Measurements from ENCODE around the gene COL5A1. TPM values are rescaled to one million over a fixed set of nuclear protein-coding genes. Genes with fewer than 3 reads are reported as not detected.

Gene COL5A1
- total RNA-seq, 2 donors from 2014 or later, result 10.9 to 22.0 TPM

GRCh38 chr9:134636149-134636507 lies 5.5 kb upstream of the COL5A1 start:
- H3K4me1 ChIP-seq, result peaks cover 0 to 8% of the 10 kb centered on the region in 2 donors
- no peaks in the 10 kb centered on the region for H3K27me3 ChIP-seq
- H3K9me3 ChIP-seq, result no peaks in the 10 kb centered on the region
- no peak overlapping the region for H3K27ac ChIP-seq
- TF ChIP-seq, protein P1, sequence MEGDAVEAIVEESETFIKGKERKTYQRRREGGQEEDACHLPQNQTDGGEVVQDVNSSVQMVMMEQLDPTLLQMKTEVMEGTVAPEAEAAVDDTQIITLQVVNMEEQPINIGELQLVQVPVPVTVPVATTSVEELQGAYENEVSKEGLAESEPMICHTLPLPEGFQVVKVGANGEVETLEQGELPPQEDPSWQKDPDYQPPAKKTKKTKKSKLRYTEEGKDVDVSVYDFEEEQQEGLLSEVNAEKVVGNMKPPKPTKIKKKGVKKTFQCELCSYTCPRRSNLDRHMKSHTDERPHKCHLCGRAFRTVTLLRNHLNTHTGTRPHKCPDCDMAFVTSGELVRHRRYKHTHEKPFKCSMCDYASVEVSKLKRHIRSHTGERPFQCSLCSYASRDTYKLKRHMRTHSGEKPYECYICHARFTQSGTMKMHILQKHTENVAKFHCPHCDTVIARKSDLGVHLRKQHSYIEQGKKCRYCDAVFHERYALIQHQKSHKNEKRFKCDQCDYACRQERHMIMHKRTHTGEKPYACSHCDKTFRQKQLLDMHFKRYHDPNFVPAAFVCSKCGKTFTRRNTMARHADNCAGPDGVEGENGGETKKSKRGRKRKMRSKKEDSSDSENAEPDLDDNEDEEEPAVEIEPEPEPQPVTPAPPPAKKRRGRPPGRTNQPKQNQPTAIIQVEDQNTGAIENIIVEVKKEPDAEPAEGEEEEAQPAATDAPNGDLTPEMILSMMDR (IDR thresholded peaks at IDR 0.05), result no peak
- no peaks in the 10 kb centered on the region for H3K36me3 ChIP-seq
- H3K4me3 ChIP-seq, result no peak overlapping the region
- DNase-seq (ENCODE audit: low spot score), result no peak

DNA sequence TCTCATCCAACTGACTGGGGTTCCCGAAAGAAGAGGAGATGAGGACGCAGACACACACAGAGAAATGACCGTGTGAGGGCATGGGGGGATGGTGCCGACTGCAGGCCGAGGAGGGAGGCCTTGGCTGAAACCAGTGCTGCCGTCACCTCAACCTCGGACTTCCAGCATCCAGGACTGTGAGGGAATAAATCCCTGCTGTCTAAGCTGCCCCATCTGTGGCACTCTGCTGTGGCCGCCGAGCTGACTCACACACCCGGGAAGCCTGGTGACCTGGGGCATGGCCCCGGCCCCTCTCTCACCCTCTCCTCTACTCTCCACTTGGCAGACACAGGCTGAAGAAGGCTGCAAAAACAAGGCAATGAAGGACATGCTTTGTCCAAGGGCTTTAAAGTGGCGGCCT lies 4.4 kb upstream of the COL5A1 start:
- TF ChIP-seq, protein P1 (IDR thresholded peaks at IDR 0.05), result no peak
- H3K27me3 ChIP-seq, result no peaks in the 10 kb centered on the region
- no peak for DNase-seq (ENCODE audit: low spot score)
- no peak overlapping the region for H3K27ac ChIP-seq
- H3K4me1 ChIP-seq, result peaks cover 0 to 11% of the 10 kb centered on the region in 2 donors
- no peak overlapping the region for H3K4me3 ChIP-seq
- no peaks in the 10 kb centered on the region for H3K9me3 ChIP-seq
- no peaks in the 10 kb centered on the region for H3K36me3 ChIP-seq

GRCh38 chr9:134637696-134638501 lies 3.7 kb upstream of the COL5A1 start:
- H3K27ac ChIP-seq, result no peak overlapping the region
- peaks cover 0 to 18% of the 10 kb centered on the region in 2 donors for H3K4me1 ChIP-seq

DNA sequence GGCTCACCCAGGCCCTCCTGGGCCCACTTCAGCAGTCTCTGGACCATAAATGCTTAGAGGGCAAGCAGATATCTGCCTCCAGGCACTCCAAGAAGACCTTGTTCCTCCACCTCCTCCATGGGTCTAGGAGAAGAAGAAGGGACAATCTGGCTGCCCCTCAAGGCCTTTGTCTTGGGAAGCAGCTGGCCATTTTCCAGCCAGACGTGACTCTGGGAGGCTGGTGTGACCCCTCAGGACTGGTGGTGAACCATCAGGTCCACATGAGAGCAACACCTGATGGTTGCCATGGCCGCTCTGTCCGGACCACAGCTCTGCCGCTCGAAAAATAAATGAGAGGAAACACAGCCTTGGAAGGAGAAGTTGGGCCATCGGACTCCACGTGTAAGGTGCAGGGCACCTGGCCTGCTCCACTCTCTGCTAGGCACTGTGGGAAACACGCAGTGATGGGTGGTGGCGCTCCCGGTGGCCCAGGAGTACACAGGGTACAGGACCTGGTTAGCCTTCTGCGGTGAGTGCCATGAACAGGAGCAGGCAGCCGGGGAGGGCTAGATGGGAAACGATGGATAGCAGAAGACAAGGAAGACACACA lies 3.0 kb upstream of the COL5A1 start:
- Histone ChIP-seq H3K4me3 (no peak overlapping the region), H3K27me3 (peaks cover 0 to 3% of the 10 kb centered on the region in 2 donors), H3K36me3 (no peaks in the 10 kb centered on the region), H3K4me1 (peaks cover 0 to 19% of the 10 kb centered on the region in 2 donors), H3K9me3 (no peaks in the 10 kb centered on the region), H3K27ac (no peak overlapping the region)
- TF ChIP-seq, protein P1 (IDR thresholded peaks at IDR 0.05), result no peak
- DNase-seq (ENCODE audit: low spot score), result no peak

More at GRCh38 chr9:134637696-134638501, 3.7 kb upstream of the COL5A1 start:
- TF ChIP-seq, protein P1 (IDR thresholded peaks at IDR 0.05), result no peak
- no peak for DNase-seq (ENCODE audit: low spot score)
- Histone ChIP-seq H3K27me3 (peaks cover 0 to 3% of the 10 kb centered on the region in 2 donors), H3K9me3 (no peaks in the 10 kb centered on the region), H3K4me3 (no peak overlapping the region), H3K36me3 (no peaks in the 10 kb centered on the region)

- H3K4me3 ChIP-seq, result no peak overlapping the region
- peaks cover 0 to 19% of the 10 kb centered on the region in 2 donors for H3K4me1 ChIP-seq
- H3K27ac ChIP-seq, result no peak overlapping the region
- no peak for DNase-seq (ENCODE audit: low spot score)
- peaks cover 0 to 3% of the 10 kb centered on the region in 2 donors for H3K27me3 ChIP-seq
- TF ChIP-seq, protein P1 (IDR thresholded peaks at IDR 0.05), result no peak
- no peaks in the 10 kb centered on the region for H3K9me3 ChIP-seq
- H3K36me3 ChIP-seq, result no peaks in the 10 kb centered on the region
Observed at GRCh38 chr9:134639994-134640393, 1.6 kb upstream of the COL5A1 start.

Data from right atrium auricular region (tissue), 2 donors.